Right renal cortex interstitium (tissue), 3 donors: ENCODE data around the gene ANKRD11. TPM values are rescaled to one million over a fixed set of nuclear protein-coding genes. Genes with fewer than 3 reads are reported as not detected.

Experiments
- DNase-seq, 3 donors: peaks; one replicate each; pipeline ENCODE4 v3.0.0-alpha.2; 2013; ENCODE audit warnings: low read depth in 3 of 3, low spot score in 2 of 3
- polyA plus RNA-seq, 3 donors: library from polyadenylated mRNA; unstranded; fragments of 120-200 nt; gene quantifications; one replicate each; pipeline ENCODE4 v1.2.1, GENCODE V29; 2013; ENCODE audit not compliant: insufficient read length in 3 of 3

The ANKRD11 gene
- polyA plus RNA-seq, 3 donors, result 84.3 to 86.5 (median 86.3) TPM

DNA sequence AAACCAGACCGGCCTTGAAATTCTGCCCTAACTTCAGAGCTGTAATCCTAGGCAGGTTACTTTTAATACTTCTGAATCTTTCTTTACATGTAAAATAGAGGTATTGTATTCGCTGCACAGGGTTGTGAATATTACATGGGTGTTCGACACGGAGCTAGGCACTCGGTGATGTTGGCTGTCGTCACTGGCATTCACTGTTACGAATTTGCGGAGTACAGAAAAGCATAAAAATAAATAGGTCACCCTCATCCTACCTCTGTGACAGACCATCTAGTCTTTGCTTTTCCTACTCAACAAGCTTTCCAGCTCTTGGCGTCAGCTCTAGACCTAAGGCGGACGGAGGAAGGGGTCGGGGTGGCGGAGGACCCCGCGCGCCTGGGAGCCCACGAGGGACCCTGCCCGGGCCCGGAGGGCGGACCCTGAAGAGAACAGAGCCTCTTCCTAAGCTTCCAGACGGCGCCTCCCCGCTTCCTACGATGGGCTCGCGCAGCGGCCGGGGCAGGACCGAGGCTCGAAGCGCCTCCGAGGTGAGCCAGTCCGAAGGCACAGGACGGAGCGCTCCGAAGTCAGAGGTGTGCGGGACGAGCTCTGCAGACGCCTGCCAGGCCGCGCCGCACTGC lies 17.0 kb upstream of the ANKRD11 start:
- no peak for DNase-seq

- DNase-seq, result no peak
These were observed 16.4 kb upstream of the ANKRD11 start for GRCh38 chr16:89506791-89507191.

DNA sequence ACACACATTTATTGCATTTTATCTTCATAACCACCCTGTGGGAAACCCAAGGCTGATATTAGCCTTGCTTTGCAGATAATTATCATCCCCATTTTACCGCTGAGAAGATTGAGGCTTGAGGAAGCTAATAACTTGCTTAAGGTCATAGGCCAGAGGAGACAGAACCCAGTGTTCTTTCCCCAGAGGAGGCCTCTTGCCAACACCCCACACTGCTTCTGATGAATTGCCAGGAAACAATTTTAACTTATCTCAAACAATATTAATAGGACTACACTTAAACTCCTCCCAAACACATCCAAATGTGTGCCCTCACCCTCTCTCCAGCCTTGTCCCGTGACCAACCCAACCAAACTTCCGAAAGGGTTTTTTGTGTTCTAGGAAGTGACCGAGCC lies 15.7 kb upstream of the ANKRD11 start:
- no peak for DNase-seq

GRCh38 chr16:89505204-89506112 lies 15.1 kb upstream of the ANKRD11 start:
- peak; percentile 66 to 76 (median 75) for DNase-seq

DNA sequence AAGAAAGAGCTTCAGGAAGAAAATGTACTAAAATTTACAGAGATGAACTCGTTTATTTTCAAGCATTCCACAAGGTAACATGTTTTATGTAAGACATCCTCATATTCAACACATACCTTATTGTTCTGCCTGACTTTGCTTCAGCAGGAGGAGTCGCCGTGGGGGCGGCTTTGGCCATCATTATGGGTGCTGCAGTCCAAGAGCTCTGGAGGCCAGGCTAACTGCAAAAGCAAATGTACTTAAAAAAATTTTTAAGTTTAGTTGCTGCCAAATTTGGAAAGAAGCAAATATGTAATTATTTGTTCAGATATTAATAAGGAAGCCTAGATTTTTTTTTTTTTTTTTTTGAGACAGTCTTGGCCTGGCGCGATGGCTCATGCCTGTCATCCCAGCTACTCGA lies 13.7 kb upstream of the ANKRD11 start:
- no peak for DNase-seq

- no peak for DNase-seq
These were observed 11.9 kb upstream of the ANKRD11 start for GRCh38 chr16:89502081-89502843.

- no peak for DNase-seq
These were observed 9.4 kb upstream of the ANKRD11 start for GRCh38 chr16:89499767-89500166.

GRCh38 chr16:89498839-89499238 lies 8.5 kb upstream of the ANKRD11 start:
- no peak for DNase-seq

- no peak for DNase-seq
These were observed 4.8 kb upstream of the ANKRD11 start for GRCh38 chr16:89495121-89495520.

- DNase-seq, result no peak
These were observed 3.4 kb upstream of the ANKRD11 start for GRCh38 chr16:89493776-89494175.

- DNase-seq, result no peak
These were observed 1.8 kb upstream of the ANKRD11 start for GRCh38 chr16:89491974-89492687.

DNA sequence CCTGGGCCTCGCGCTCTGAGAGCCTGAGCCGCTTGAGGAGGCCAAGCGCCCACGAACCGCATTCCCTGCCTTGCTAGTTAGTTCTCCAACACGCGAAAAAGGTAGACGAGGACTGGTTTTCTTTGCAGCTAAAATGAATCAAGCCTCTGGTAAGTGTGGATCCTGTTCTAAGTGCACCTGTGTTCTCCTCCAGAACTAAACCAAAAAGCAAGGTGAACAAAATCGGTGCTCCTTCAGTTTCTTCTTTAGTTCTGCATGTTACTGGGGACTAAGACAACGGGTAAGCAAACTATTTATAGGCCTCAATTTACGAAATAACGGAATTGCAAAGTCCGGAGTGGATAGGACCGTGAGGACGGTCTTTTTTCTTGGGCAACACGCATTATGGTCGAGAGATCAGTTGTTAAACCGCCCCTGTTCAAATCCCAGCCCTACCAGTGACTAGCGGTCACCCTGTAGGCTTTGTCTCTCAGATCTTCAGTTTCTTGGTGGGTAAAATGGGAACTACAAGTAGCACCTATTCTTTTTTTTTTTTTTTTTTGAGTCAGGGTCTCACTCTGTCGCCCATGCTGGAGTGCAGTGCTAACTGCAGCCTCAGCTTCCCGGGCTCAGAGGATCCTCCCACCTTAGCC lies 993 bp upstream of the ANKRD11 start:
- no peak for DNase-seq

DNA sequence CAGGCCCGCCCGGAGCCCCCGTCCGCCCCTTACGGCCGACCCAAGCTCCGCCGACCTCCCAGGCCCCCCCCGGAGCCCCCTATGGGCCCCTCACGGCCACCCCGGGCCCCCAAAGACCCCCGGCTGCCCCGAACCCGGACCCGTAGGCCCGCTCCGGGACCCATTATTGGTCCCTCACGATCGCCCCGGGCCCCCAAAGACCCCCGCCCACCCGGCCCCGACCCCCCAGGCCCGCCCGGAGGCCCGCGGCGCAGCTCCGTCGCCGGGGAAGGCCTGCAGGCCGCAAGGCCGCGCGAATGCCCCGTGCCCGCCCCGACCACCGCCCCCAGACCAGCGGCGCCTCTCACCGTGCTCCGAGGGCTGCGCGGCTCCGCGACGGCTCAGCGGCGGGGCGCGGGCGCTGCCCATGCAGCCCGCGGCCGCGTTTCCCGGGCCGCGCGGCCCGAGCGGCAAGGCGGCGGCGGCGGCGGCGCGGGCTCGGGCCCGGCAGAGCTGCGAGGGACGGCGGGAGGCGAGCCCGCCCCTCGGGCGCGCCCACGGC lies 393 bp downstream of the ANKRD11 start:
- no peak for DNase-seq

DNA sequence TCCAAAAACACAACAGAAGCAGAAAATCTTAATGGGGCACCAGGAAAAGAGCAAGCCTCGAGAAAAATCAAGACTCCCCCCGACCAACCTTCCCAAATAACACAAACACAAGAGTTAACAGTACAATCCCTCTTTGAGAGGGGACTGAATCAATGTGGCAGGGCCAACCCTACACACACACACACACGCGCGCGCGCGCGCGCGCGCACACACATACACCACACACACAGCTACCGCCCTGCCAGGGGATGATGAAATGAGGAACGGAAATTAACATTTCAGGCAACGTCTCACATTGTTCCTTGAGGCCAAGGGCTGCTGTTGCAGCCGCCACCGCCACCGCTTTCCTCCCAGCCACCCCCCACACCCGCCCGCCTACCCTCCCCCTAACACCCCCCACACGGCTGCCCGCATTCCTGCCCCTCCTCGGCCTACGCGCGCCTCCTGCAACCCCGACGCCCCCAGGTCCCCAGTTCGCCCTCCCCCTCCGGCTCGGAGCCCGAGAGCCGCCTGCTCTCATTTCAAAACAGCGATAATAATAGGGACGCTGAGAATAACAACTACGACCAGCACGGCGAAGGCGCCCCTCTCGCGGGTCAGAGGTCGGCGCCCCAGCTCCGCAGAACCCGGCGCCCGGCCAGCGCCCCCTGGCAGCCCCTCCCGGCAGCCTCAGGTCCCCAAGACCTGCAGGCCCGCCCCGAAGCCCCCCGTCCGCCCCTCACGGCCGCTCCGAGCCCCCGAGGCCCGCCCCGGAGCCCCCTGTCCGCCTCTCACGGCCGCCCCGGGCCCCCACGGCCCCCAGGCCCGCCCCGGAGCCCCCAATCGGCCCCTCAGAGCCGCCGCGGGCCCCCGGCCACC lies 1.1 kb downstream of the ANKRD11 start:
- peak in 2 of 3 donors; percentile 80 to 81 for DNase-seq

DNA sequence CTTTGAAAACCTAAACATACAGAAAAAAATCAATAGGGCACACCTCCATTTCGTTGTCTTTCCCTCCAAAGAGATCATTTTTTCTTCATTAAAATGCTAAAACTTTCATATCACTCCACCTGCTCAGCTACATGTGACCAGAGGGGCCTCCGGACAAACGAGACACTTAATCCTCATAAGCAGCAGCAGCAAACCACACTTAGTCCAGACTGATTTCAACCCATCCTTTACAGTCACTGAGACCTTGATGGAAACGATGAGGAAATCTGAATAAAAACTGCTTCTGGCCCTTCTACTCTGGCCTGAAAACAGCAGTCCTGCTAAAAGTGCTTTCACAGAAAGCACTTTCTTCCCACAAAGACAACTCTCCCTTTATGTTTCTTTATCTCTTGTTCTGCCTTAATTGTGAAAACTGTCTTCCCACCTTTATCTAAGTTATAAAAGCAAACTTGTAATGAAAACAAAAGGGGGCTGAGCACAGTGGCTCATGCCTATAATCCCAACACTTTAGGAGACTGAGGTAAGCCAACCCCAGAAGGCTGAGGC lies 4.6 kb downstream of the ANKRD11 start:
- DNase-seq, result no peak

DNA sequence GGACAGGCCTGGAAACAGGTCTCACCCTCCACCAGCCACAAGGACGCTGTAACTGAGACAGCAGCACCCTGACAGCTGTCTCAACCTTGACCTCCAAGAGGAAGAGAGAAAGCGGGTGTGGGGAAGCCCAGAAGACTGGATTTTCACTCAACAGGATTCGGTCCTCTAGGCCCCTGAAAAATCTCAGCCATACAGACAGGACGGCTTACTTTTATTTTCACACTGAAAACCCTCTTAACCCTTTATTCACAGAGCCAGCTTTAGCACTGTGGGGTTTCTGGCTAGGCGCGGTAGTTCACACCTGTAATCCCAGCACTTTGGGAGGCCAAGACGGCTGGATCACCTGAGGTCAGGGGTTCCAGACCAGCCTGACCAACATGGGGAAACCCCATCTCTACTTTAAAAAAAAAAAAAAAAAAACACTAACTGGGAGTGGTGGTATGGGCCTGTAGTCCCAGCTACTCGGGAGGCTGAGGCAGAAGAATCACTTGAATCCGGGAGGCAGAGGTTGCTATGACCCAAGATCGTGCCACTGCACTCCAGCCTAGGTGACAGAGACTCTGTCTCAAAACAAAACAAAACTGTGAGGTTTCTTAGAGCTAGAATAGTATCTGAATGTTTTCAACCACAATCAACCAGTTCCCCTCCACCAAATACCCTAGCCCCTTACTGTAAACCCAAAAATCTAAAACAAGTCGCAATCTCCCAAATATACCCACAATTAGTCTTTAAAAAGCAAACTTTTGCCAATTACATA lies 5.3 kb downstream of the ANKRD11 start:
- no peak for DNase-seq

- DNase-seq, result no peak
These were observed 6.3 kb downstream of the ANKRD11 start for GRCh38 chr16:89484041-89484501.

- no peak for DNase-seq
These were observed 7.5 kb downstream of the ANKRD11 start for GRCh38 chr16:89482817-89483205.
